ENCODE results near the gene TNNI2. TPM values are rescaled to one million over a fixed set of nuclear protein-coding genes. Genes with fewer than 3 reads are reported as not detected.

Gene TNNI2
- total and polyA plus RNA-seq, 2 donors (not counting 3 experiments of a cell fraction or from before 2014, with no cell fraction given) = not detected

- peak; percentile 41 for DNase-seq (ENCODE audit: low read depth, low spot score)
These were observed 11.5 kb upstream of the TNNI2 start for GRCh38 chr11:1827095-1827813.

More at GRCh38 chr11:1827095-1827813, 11.5 kb upstream of the TNNI2 start:
- Histone ChIP-seq H3K4me3 (replicated peaks in 1 of 3; ENCODE audit: insufficient read depth in 1 of 3, low read depth in 1 of 3, low read length in 3 of 3) (no peak overlapping the region), H3K9ac (replicated peaks; ENCODE audit: extremely low read depth, insufficient read depth, low read length) (no peak overlapping the region), H2AFZ (ENCODE audit: low read depth, low read length) (no peak overlapping the region), H3K27me3 (ENCODE audit: control insufficient read depth in 2 of 2, insufficient read depth in 2 of 2, low read length in 2 of 2) (no peaks in the 10 kb centered on the region), H3K36me3 (ENCODE audit: control insufficient read depth in 2 of 2, extremely low read depth in 1 of 2, insufficient read depth in 2 of 2, low read length in 2 of 2) (no peaks in the 10 kb centered on the region), H3K79me2 (ENCODE audit: control insufficient read depth, insufficient read depth, low read length) (no peaks in the 10 kb centered on the region), H3K4me2 (ENCODE audit: insufficient read depth, low read length) (no peak overlapping the region), H3K27ac (ENCODE audit: insufficient read depth, low read depth, low read length) (no peak overlapping the region), H4K20me1 (replicated peaks; ENCODE audit: control insufficient read depth, extremely low read depth, insufficient read depth, low read length) (no peaks in the 10 kb centered on the region), H3K4me1 (ENCODE audit: control insufficient read depth, extremely low read depth, insufficient read depth, low read length) (peaks cover 3% of the 10 kb centered on the region), H3K9me3 (replicated peaks; ENCODE audit: control insufficient read depth, insufficient read depth, low read length) (no peaks in the 10 kb centered on the region), H3K9me1 (replicated peaks; ENCODE audit: control insufficient read depth, extremely low read depth, insufficient read depth, low read length) (no peaks in the 10 kb centered on the region)
- POLR2A ChIA-PET = no interaction called here
- no TSS peak for BruUV-seq (replicated peaks)
- intact Hi-C loops (cut with micrococcal nuclease) (no loop called here), dilution Hi-C loops (cut with MboI; ENCODE audit: extremely low pct_ligation_motif_present, low sequenced_read_pairs) (no loop called here)
- peak; percentile 63 for FAIRE-seq
- CTCF ChIA-PET = interaction anchor here (1.2 to 5.4 kb wide), 6 partner anchors 55 to 174 kb away, joined by 3 to 50 read pairs (median 4); no protein-coding TSS in a partner anchor
- TF ChIP-seq GATA2 (IDR thresholded peaks at IDR 0.05; ENCODE audit: insufficient read depth, insufficient read length, low read depth, low read length) (no peak), EZH2 (IDR thresholded peaks at IDR 0.05; ENCODE audit: borderline replicate concordance, low read depth, low read length, severe bottlenecking) (no peak), CTCF (IDR thresholded peaks at IDR 0.05; ENCODE audit: extremely low read depth in 1 of 2, insufficient read depth in 1 of 2, low read depth in 1 of 2, low read length in 2 of 2) (no peak), JUN (IDR thresholded peaks at IDR 0.05; ENCODE audit: borderline replicate concordance, insufficient read depth, insufficient read length, low read depth) (no peak), POLR2A (IDR thresholded peaks at IDR 0.05; ENCODE audit: low read depth, low read length) (no peak), MYC (IDR thresholded peaks at IDR 0.05; ENCODE audit: low read depth, low read length) (no peak), MAX (IDR thresholded peaks at IDR 0.05; ENCODE audit: insufficient read depth, insufficient read length) (no peak), FOS (IDR thresholded peaks at IDR 0.05; ENCODE audit: borderline replicate concordance, insufficient read depth, low read length) (no peak), POLR2AphosphoS5 (IDR thresholded peaks at IDR 0.05; ENCODE audit: insufficient read depth, low read depth, low read length) (no peak)
